ENCODE measurements around the gene TNFRSF18.

DNA sequence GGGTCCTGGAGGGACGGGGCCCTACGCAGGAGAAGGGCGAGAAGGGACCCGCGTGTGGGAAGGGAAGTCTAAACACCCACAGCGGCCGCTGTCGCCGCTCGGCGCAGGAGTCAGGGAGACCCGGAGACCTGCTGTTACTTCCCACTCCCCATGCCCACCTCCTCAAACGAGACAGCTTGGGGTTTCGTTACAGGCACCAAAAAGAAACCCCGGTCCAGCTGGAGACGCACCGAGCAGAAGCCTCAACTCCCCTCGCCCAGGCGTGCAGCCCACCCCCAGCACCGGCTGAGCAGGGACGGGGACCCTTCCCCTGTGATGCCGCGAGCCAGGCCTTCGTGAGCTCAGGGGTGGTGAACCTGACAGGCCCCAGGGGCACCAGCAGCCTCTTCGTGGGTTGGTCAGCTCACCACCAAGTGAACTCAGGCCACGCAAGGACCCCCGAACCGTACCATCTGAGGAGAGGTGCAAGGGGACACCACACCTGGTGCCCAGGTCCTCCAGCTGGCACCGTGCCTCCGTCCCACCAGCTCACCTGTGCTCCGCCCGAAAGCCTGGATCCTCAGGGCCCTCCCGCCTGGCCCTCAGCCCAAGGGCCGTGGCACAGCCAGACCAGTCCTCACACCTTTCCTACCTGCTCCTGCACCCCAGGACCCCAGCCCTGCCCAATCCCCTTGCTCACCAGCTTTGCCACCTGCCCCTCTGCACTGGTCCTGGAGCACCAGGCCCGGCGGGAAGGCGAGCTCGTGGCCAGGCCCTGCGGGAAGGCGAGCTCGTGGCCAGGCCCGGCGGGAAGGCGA lies 20.4 kb upstream of the TNFRSF18 start:
- TF ChIP-seq, protein P1, sequence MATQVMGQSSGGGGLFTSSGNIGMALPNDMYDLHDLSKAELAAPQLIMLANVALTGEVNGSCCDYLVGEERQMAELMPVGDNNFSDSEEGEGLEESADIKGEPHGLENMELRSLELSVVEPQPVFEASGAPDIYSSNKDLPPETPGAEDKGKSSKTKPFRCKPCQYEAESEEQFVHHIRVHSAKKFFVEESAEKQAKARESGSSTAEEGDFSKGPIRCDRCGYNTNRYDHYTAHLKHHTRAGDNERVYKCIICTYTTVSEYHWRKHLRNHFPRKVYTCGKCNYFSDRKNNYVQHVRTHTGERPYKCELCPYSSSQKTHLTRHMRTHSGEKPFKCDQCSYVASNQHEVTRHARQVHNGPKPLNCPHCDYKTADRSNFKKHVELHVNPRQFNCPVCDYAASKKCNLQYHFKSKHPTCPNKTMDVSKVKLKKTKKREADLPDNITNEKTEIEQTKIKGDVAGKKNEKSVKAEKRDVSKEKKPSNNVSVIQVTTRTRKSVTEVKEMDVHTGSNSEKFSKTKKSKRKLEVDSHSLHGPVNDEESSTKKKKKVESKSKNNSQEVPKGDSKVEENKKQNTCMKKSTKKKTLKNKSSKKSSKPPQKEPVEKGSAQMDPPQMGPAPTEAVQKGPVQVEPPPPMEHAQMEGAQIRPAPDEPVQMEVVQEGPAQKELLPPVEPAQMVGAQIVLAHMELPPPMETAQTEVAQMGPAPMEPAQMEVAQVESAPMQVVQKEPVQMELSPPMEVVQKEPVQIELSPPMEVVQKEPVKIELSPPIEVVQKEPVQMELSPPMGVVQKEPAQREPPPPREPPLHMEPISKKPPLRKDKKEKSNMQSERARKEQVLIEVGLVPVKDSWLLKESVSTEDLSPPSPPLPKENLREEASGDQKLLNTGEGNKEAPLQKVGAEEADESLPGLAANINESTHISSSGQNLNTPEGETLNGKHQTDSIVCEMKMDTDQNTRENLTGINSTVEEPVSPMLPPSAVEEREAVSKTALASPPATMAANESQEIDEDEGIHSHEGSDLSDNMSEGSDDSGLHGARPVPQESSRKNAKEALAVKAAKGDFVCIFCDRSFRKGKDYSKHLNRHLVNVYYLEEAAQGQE (IDR thresholded peaks at IDR 0.05; ENCODE audit: insufficient read depth in 1 of 2, low read depth in 2 of 2, low read length in 2 of 2), result no peak
- TF ChIP-seq POLR2AphosphoS5 (IDR thresholded peaks at IDR 0.05; ENCODE audit: low read depth, low read length), result no peak
- TF ChIP-seq SIN3A (IDR thresholded peaks at IDR 0.05; ENCODE audit: borderline replicate concordance, insufficient read depth, low read length), result no peak
- no peak for TF ChIP-seq TAF1 (IDR thresholded peaks at IDR 0.05; ENCODE audit: borderline replicate concordance, insufficient read depth, low read length)
- TF ChIP-seq FOXP2 (optimal IDR thresholded peaks at IDR 0.05; ENCODE audit: borderline replicate concordance, extremely low read depth, extremely low read length, insufficient read depth), result no peak

Data from PFSK-1 (cell line).